Fibroblast of pulmonary artery (primary cell): ENCODE measurements around the gene OR5D18.

Experiments used
- DNase-seq: peaks from one replicate; pipeline ENCODE4 v3.0.0-alpha.2; 2010; ENCODE audit warnings: low read depth
- H3K4me3 ChIP-seq: replicated peaks from 2 replicates; pipeline ENCODE4 v1.5.1; 2011; ENCODE audit warnings: low read depth, mild to moderate bottlenecking, control low read depth, low read length, moderate library complexity
- TF ChIP-seq, protein P1 (sequence below): IDR thresholded peaks from 2 replicates; pipeline ENCODE4 v1.5.1; 2011; ENCODE audit warnings: mild to moderate bottlenecking, control low read depth, low read length, inconsistent platforms; ENCODE audit errors: missing control alignments

OR5D18 gene

GRCh38 chr11:55819330-55819729 is at the start of gene OR5D18:
Gene OR5D18 (plus strand): TSS chr11:55819630. CDS start chr11:55819630, 0 bp downstream.
- no peak within 1 kb of the TSS for H3K4me3 ChIP-seq
- no peak for DNase-seq
- TF ChIP-seq, protein P1, sequence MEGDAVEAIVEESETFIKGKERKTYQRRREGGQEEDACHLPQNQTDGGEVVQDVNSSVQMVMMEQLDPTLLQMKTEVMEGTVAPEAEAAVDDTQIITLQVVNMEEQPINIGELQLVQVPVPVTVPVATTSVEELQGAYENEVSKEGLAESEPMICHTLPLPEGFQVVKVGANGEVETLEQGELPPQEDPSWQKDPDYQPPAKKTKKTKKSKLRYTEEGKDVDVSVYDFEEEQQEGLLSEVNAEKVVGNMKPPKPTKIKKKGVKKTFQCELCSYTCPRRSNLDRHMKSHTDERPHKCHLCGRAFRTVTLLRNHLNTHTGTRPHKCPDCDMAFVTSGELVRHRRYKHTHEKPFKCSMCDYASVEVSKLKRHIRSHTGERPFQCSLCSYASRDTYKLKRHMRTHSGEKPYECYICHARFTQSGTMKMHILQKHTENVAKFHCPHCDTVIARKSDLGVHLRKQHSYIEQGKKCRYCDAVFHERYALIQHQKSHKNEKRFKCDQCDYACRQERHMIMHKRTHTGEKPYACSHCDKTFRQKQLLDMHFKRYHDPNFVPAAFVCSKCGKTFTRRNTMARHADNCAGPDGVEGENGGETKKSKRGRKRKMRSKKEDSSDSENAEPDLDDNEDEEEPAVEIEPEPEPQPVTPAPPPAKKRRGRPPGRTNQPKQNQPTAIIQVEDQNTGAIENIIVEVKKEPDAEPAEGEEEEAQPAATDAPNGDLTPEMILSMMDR: no peak

GRCh38 chr11:55773138-55773537 is 46.3 kb upstream of the OR5D18 start, which contains the start of gene OR5D13:
Gene OR5D13 (plus strand): TSS chr11:55773438. CDS start chr11:55773438, 0 bp downstream.
- TF ChIP-seq, protein P1: no peak
- no peak within 1 kb of the TSS for H3K4me3 ChIP-seq
- no peak for DNase-seq

DNA sequence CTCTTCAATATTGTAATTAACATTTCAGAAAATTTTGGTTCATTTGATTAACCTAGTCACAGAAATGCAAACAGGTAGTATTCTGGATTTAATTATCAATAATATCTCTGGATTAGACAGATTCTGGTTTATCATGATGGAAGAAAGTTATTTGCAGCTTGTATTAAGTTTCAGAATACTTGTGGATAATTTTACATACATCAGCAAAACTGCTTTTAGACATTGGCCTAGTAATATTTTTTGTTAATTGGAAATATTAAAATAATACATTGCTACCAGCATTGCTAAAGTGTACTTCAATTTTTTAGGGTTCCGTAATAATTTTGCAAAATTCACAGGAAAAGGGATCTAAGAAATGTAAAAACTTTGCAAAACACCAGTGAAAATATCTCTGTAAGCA is 27.8 kb upstream of the OR5D18 start:
- DNase-seq: no peak

DNA sequence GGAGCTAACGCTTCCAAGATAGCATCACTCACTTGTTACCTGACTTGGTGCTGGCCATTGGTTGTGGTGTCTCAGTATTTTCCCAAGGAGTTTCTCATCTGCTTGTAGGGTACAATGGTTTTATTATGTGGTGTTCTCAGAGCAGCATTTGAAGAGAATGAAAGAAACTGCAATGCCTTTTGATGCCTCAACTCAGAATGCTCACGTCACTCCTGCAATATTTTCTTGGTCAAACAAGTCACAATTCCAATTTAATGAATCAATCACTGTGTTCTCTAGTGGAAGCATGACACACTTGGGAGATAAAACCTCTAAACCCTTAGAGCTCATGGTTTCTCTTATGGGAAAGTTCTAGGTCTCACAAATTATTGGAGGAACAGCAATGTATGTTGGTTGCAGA is 26.1 kb upstream of the OR5D18 start:
- no peak overlapping the region for H3K4me3 ChIP-seq
- TF ChIP-seq, protein P1: no peak
- DNase-seq: no peak

More for the DNA sequence above, 27.8 kb upstream of the OR5D18 start:
- H3K4me3 ChIP-seq: no peak overlapping the region
- TF ChIP-seq, protein P1: no peak

- no peak within 1 kb of the TSS for H3K4me3 ChIP-seq
- TF ChIP-seq, protein P1: no peak
- DNase-seq: no peak
Observed at GRCh38 chr11:55795256-55795655, 24.2 kb upstream of the OR5D18 start, which contains the start of gene OR5D14. Gene OR5D14 (plus strand): TSS chr11:55795556. CDS start chr11:55795556, 0 bp downstream.

DNA sequence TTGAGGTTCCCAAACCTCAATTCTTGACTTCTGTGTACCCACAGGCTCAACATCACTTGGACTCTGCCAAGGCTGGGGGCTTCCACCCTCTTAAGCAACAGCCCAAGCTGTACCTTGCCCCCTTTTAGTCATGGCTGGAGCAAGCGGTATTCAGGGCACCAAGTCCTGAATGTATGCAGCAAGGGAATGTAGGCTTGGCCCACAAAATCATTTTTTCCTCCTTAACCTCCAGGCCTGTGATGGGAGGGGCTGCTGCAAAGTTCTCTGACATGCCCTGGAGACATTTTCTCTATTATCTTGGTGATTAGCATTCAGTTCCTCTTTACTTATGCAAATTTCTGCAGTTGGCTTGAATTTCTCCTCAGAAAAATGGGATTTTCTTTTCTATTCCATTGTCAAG is 13.2 kb upstream of the OR5D18 start:
- no peak overlapping the region for H3K4me3 ChIP-seq
- no peak for DNase-seq
- TF ChIP-seq, protein P1: no peak

GRCh38 chr11:55811067-55811466 is 8.4 kb upstream of the OR5D18 start, which contains the start of gene OR5L1:
Gene OR5L1 (plus strand): TSS chr11:55811367. CDS start chr11:55811467, 100 bp downstream.
- no peak within 1 kb of the TSS for H3K4me3 ChIP-seq
- DNase-seq: no peak
- TF ChIP-seq, protein P1: no peak
